ENCODE results near the gene OCIAD1. TPM values are rescaled to one million over a fixed set of nuclear protein-coding genes. Genes with fewer than 3 reads are reported as not detected.
"Not testable (repeated sequence)": the region's sequence is repeated elsewhere in the genome, so short reads cannot be mapped to it uniquely, and the experiment has no call there.

OCIAD1 gene
- total RNA-seq, 2 donors from 2014 or later, result 93.9 to 104 TPM

GRCh38 chr4:48800155-48800554 lies 30.7 kb upstream of the OCIAD1 start:
- not testable (repeated sequence) for H3K4me1 Mint-ChIP-seq (ENCODE audit: low read depth in 2 of 2); H3K36me3 Mint-ChIP-seq; H3K9me3 Mint-ChIP-seq; H3K27me3 Mint-ChIP-seq; H3K4me3 Mint-ChIP-seq; ATAC-seq; DNase-seq (ENCODE audit: low spot score); H3K27ac Mint-ChIP-seq

DNA sequence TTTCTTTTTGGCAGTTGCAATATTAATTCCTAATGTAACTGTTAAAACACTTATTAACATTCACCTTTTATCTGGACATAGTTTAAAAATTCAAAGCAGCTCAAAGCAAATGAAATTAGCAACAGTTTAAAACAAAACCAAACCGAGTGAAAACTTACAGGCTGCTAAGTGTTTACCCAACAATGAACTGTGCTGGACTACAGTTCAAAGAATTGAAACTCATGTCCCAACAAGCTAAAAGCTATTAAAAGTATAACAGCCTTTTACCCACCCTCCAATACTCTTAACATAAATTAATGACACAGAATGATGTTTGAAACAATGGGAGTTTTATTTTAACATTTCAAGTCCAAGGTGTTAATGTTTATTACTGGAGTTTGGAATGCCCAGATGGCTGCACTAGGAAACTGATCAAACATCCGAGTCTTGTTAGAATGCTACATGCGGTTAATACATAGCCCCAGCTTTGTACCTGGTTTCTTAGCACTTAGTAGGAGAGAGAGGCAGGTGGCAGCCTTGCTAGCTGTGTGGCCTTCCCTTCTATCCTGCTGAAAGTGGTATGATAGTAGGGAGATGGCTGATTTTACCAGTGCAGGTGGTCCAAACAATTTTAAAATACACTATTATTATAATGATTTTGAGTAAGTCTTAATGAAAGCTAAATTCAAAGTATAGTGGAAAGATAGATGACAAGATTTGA lies 29.7 kb upstream of the OCIAD1 start:
- Mint-ChIP-seq H3K27me3 (peaks cover 0 to 10% of the 10 kb centered on the region in 2 donors), H3K9me3 (no peaks in the 10 kb centered on the region), H3K4me1 (ENCODE audit: low read depth in 2 of 2) (no peaks in the 10 kb centered on the region), H3K36me3 (no peaks in the 10 kb centered on the region), H3K27ac (no peak overlapping the region), H3K4me3 (no peak overlapping the region)
- ATAC-seq, result no peak
- DNase-seq (ENCODE audit: low spot score), result no peak

DNA sequence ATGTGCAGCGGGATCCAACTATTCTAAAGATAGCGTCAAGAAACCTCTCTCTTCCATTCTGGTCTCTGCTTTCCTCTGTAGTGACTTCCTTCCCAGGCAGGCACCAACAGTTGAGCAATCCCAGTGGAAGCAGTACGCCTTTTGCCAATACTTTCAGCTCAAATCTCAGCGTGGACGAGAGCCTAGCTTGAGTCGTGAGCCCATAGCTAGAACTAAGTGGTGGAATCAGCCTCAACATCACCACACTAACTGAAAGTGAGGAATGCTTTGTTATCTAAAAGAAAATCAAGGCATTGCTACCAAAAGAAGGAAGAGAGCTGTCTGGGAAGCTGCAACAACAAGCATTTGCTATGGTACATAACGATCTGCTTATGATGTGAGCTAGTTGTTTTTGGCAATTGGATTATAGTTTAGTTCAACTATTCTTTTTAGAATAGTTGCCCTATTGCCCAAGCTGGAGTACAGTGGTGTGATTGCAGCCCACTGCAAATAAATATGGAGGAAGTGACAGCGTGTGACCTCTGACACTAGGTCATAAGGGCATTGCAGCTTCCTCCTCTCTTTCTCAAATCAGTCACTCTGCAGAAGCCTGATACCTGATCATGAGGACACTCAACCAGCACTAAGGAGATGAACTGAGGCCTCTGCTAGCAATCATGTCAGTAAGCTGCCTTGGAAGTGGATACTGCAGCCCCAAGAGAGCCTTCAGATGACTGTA lies 26.1 kb upstream of the OCIAD1 start:
- Mint-ChIP-seq H3K4me1 (ENCODE audit: low read depth in 2 of 2) (no peaks in the 10 kb centered on the region), H3K4me3 (no peak overlapping the region), H3K27me3 (peaks cover 3 to 5% of the 10 kb centered on the region in 2 donors)

DNA sequence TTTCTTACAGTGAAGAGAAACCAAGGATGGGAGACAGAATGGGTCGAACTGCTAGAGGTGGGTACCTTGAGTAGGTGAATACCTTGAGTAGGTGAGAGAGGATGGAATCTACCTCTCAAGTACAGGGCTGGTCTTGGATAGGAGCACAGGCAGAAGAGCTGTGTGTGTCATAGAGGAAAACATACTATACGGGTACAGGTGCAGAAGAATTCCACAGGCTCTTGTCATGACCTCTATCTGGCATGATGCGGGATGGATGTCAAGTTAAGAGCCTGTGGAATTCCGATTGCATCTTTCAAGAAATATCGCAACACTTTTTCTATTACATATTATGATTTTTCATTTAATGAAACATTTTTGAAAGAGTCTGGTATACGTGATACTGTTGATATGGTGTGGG lies 18.0 kb upstream of the OCIAD1 start:
- H3K36me3 Mint-ChIP-seq, result no peaks in the 10 kb centered on the region
- ATAC-seq, result no peak

More for the DNA sequence above, 26.1 kb upstream of the OCIAD1 start:
- ATAC-seq, result no peak
- H3K9me3 Mint-ChIP-seq, result no peaks in the 10 kb centered on the region
- DNase-seq (ENCODE audit: low spot score), result no peak
- H3K36me3 Mint-ChIP-seq, result no peaks in the 10 kb centered on the region
- no peak overlapping the region for H3K27ac Mint-ChIP-seq

DNA sequence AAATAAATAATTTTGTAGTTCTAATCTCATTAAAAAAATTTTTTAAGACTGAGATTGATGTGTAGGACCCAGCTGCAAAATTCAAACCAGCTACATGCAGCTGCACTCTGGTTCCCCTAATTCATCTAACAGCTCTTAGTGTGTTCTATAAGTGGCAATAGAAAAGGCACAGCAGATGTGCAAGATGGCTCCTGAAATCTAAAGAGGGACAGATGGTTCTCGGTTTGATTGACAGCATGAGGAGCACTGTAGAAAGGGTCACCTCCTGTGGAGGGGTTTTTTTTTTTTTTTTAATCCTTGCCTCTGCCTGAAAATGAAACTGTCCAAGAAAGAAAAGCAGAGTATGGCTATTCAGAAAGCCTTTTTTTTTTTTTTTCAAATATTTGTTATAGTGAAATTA lies 16.9 kb upstream of the OCIAD1 start:
- Mint-ChIP-seq H3K4me1 (ENCODE audit: low read depth in 2 of 2) (peaks cover 7 to 8% of the 10 kb centered on the region in 2 donors), H3K36me3 (no peaks in the 10 kb centered on the region), H3K27ac (no peak overlapping the region), H3K4me3 (no peak overlapping the region), H3K9me3 (no peaks in the 10 kb centered on the region), H3K27me3 (peaks cover 5 to 23% of the 10 kb centered on the region in 2 donors)
- DNase-seq (ENCODE audit: low spot score) (no peak), ATAC-seq (no peak)

More for the DNA sequence above, 18.0 kb upstream of the OCIAD1 start:
- no peaks in the 10 kb centered on the region for H3K9me3 Mint-ChIP-seq
- peaks cover 7 to 8% of the 10 kb centered on the region in 2 donors for H3K4me1 Mint-ChIP-seq (ENCODE audit: low read depth in 2 of 2)
- no peak for DNase-seq (ENCODE audit: low spot score)
- H3K4me3 Mint-ChIP-seq, result no peak overlapping the region
- H3K27me3 Mint-ChIP-seq, result peaks cover 3 to 14% of the 10 kb centered on the region in 2 donors
- H3K27ac Mint-ChIP-seq, result no peak overlapping the region

DNA sequence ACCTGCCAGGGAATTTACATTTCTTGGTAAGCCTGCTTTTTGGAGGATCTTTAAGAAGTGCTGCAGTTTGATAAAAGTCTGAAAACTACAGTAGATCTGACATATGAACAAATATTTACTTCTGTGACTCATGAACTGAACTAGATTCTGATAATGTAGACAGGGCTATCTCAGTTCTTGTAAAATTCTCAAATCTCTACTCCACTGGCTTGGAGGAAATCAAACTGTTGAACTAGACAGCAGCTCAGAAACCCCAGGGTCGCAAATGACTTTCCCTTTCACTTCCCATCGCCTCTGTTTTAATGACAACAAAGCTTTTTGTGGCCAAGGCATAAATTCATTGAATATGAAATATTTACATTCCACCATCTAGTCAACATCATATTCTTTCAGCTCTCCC lies 15.4 kb upstream of the OCIAD1 start:
- peaks cover 9 to 31% of the 10 kb centered on the region in 2 donors for H3K27me3 Mint-ChIP-seq
- ATAC-seq (no peak), DNase-seq (ENCODE audit: low spot score) (no peak)
- no peak overlapping the region for H3K4me3 Mint-ChIP-seq
- peaks cover 7 to 8% of the 10 kb centered on the region in 2 donors for H3K4me1 Mint-ChIP-seq (ENCODE audit: low read depth in 2 of 2)
- no peak overlapping the region for H3K27ac Mint-ChIP-seq
- H3K36me3 Mint-ChIP-seq, result peaks cover 6% of the 10 kb centered on the region
- no peaks in the 10 kb centered on the region for H3K9me3 Mint-ChIP-seq

- not testable (repeated sequence) for H3K4me1 Mint-ChIP-seq (ENCODE audit: low read depth in 2 of 2); ATAC-seq; H3K9me3 Mint-ChIP-seq; H3K4me3 Mint-ChIP-seq; DNase-seq (ENCODE audit: low spot score); H3K36me3 Mint-ChIP-seq; H3K27ac Mint-ChIP-seq
- peaks cover 11 to 33% of the 10 kb centered on the region in 2 donors for H3K27me3 Mint-ChIP-seq
Observed at GRCh38 chr4:48816297-48816696, 14.6 kb upstream of the OCIAD1 start.

DNA sequence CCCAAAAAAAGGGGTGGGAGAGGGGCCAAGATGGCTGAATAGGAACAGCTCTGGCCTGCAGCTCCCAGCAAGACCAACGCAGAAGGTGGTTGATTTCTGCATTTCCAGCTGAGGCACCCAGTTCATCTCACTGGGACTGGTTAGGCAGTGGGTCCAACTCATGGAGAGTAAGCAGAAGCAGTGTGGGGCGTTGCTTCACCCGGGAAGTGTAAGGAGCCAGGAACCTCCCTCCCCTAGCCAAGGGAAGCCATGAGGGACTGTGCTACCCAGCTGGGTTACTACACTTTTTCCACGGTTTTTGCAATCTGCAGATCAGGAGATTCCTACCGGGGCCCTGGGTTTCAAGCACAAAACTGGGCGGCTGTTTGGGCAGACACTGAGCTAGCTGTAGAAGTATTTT lies 13.9 kb upstream of the OCIAD1 start:
- ATAC-seq, result no peak
- Mint-ChIP-seq H3K27ac (no peak overlapping the region), H3K4me3 (no peak overlapping the region), H3K36me3 (peaks cover 6% of the 10 kb centered on the region), H3K27me3 (peaks cover 11 to 33% of the 10 kb centered on the region in 2 donors), H3K9me3 (no peaks in the 10 kb centered on the region), H3K4me1 (ENCODE audit: low read depth in 2 of 2) (peaks cover 3 to 7% of the 10 kb centered on the region in 2 donors)
- DNase-seq (ENCODE audit: low spot score), result no peak

GRCh38 chr4:48821431-48821830 lies 9.5 kb upstream of the OCIAD1 start:
- H3K27ac Mint-ChIP-seq; H3K4me1 Mint-ChIP-seq (ENCODE audit: low read depth in 2 of 2); H3K36me3 Mint-ChIP-seq; DNase-seq (ENCODE audit: low spot score); ATAC-seq; H3K4me3 Mint-ChIP-seq; H3K9me3 Mint-ChIP-seq: not testable (repeated sequence)
- peaks cover 18 to 35% of the 10 kb centered on the region in 2 donors for H3K27me3 Mint-ChIP-seq

- ATAC-seq, result no peak
- no peaks in the 10 kb centered on the region for H3K9me3 Mint-ChIP-seq
- no peak overlapping the region for H3K4me3 Mint-ChIP-seq
- no peak for DNase-seq (ENCODE audit: low spot score)
- peaks cover 12 to 20% of the 10 kb centered on the region in 2 donors for H3K27me3 Mint-ChIP-seq
- peaks cover 6% of the 10 kb centered on the region for H3K36me3 Mint-ChIP-seq
- H3K4me1 Mint-ChIP-seq (ENCODE audit: low read depth in 2 of 2), result peaks cover 18 to 32% of the 10 kb centered on the region in 2 donors
- H3K27ac Mint-ChIP-seq, result no peak overlapping the region
Observed at GRCh38 chr4:48827622-48828021, 3.3 kb upstream of the OCIAD1 start.

DNA sequence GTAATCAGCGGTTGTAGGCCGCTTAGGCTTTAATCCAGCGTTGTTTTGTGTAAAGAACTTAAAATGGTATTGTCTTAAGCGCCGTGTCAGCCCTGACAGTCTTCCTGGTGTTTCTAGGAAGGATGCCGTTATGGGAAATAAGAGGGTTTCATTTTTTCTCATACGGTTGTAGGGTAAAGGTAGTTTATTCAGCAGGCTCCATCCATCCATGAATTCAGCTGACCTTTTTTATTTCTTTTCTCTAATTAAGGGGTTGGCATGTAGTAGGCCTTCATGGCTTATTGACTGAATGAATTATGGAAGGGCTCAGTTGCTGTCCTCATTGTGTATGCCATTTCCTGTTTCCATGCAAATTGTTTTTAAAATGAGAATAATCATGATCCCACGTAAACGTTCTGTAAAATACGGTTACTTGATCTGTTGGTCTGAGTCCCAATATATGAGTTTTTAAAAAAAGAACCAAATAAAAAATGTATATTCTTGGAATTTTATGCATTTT lies 693 bp downstream of the OCIAD1 start:
- peaks cover 5 to 12% of the 10 kb centered on the region in 2 donors for H3K27me3 Mint-ChIP-seq
- peak overlapping the region; percentile 94 for H3K4me3 Mint-ChIP-seq
- peak overlapping the region; percentile 98 to 99 for H3K27ac Mint-ChIP-seq
- H3K9me3 Mint-ChIP-seq, result no peaks in the 10 kb centered on the region
- no peak for ATAC-seq
- H3K4me1 Mint-ChIP-seq (ENCODE audit: low read depth in 2 of 2), result peaks cover 26 to 41% of the 10 kb centered on the region in 2 donors
- no peak for DNase-seq (ENCODE audit: low spot score)
- H3K36me3 Mint-ChIP-seq, result peaks cover 17% of the 10 kb centered on the region

DNA sequence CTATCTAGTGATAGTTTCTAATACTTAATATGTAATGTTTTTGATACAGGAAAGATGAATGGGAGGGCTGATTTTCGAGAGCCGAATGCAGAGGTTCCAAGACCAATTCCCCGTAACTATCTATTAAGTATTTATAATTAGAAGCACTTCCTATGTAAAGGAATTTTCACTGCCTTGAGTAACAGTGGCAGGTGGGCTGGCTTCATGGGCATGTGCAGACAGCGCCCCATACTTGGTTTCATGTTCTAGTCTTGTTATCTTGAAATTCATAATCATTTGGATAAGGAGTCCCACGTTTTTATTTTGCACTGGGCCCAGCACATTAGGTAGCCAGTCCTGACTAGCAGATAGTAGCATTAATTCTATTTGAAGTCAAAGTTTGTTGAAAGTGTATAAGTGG lies 1.7 kb downstream of the OCIAD1 start:
- peaks cover 0 to 2% of the 10 kb centered on the region in 2 donors for H3K27me3 Mint-ChIP-seq

GRCh38 chr4:48836658-48837057 lies 5.8 kb downstream of the OCIAD1 start:
- no peaks in the 10 kb centered on the region for H3K9me3 Mint-ChIP-seq
- no peak overlapping the region for H3K27ac Mint-ChIP-seq
- DNase-seq (ENCODE audit: low spot score) (no peak), ATAC-seq (no peak)
- H3K36me3 Mint-ChIP-seq, result peaks cover 17% of the 10 kb centered on the region
- no peak overlapping the region for H3K4me3 Mint-ChIP-seq
- H3K27me3 Mint-ChIP-seq, result no peaks in the 10 kb centered on the region
- peaks cover 16 to 23% of the 10 kb centered on the region in 2 donors for H3K4me1 Mint-ChIP-seq (ENCODE audit: low read depth in 2 of 2)

More for the DNA sequence above, 1.7 kb downstream of the OCIAD1 start:
- H3K4me1 Mint-ChIP-seq (ENCODE audit: low read depth in 2 of 2), result peaks cover 28 to 41% of the 10 kb centered on the region in 2 donors
- peaks cover 21% of the 10 kb centered on the region for H3K36me3 Mint-ChIP-seq
- peak overlapping the region; percentile 94 for H3K4me3 Mint-ChIP-seq
- H3K27ac Mint-ChIP-seq, result peak overlapping the region; percentile 98 to 99
- ATAC-seq (no peak), DNase-seq (ENCODE audit: low spot score) (no peak)
- no peaks in the 10 kb centered on the region for H3K9me3 Mint-ChIP-seq
